ENCODE results near the gene MAPK7. TPM values are rescaled to one million over a fixed set of nuclear protein-coding genes. Genes with fewer than 3 reads are reported as not detected.
A peak's percentile ranks its signal among the peaks of the same experiment; 100 is the strongest.

MAPK7 gene
- total and polyA plus RNA-seq, 8 donors, result 19.8 to 33.8 (median 24.3) TPM

- TF ChIP-seq CTCF (IDR thresholded peaks at IDR 0.05), result no peak
- H3K9me3 ChIP-seq, result no peaks in the 10 kb centered on the region
- no peak overlapping the region for H3K4me3 ChIP-seq
- no peaks in the 10 kb centered on the region for H3K36me3 ChIP-seq
- H3K27ac ChIP-seq, result no peak overlapping the region
- intact Hi-C loops (cut with DNase I), result no loop called here
- no peak for DNase-seq
- H3K27me3 ChIP-seq, result no peaks in the 10 kb centered on the region
- peaks cover 0 to 7% of the 10 kb centered on the region in 2 donors for H3K4me1 ChIP-seq
- no peak for ATAC-seq
These were observed 35.6 kb upstream of the MAPK7 start for GRCh38 chr17:19342611-19343255.

GRCh38 chr17:19343256-19343630 is 35.1 kb upstream of the MAPK7 start:
- no peak overlapping the region for H3K4me3 ChIP-seq
- H3K36me3 ChIP-seq, result no peaks in the 10 kb centered on the region
- H3K4me1 ChIP-seq, result peaks cover 0 to 7% of the 10 kb centered on the region in 2 donors
- TF ChIP-seq CTCF (IDR thresholded peaks at IDR 0.05), result no peak
- ATAC-seq, result no peak
- H3K27me3 ChIP-seq, result no peaks in the 10 kb centered on the region
- DNase-seq, result no peak
- intact Hi-C loops (cut with DNase I), result no loop called here
- no peaks in the 10 kb centered on the region for H3K9me3 ChIP-seq
- H3K27ac ChIP-seq, result no peak overlapping the region

GRCh38 chr17:19343671-19344151 is 34.6 kb upstream of the MAPK7 start:
- Histone ChIP-seq H3K9me3 (no peaks in the 10 kb centered on the region), H3K27me3 (no peaks in the 10 kb centered on the region), H3K4me1 (peaks cover 0 to 7% of the 10 kb centered on the region in 2 donors), H3K36me3 (no peaks in the 10 kb centered on the region), H3K4me3 (no peak overlapping the region), H3K27ac (no peak overlapping the region)
- DNase-seq, result no peak
- TF ChIP-seq CTCF (IDR thresholded peaks at IDR 0.05), result no peak
- ATAC-seq, result no peak
- intact Hi-C loops (cut with DNase I), result no loop called here

GRCh38 chr17:19344311-19345066 is 33.8 kb upstream of the MAPK7 start:
- H3K27ac ChIP-seq, result no peak overlapping the region
- peak in 1 of 4 donors; percentile 71 for DNase-seq
- no peak for TF ChIP-seq CTCF (IDR thresholded peaks at IDR 0.05)

GRCh38 chr17:19345067-19345460 is 33.2 kb upstream of the MAPK7 start:
- no peaks in the 10 kb centered on the region for H3K9me3 ChIP-seq
- H3K4me1 ChIP-seq, result peaks cover 0 to 7% of the 10 kb centered on the region in 2 donors
- H3K36me3 ChIP-seq, result no peaks in the 10 kb centered on the region
- no peak overlapping the region for H3K4me3 ChIP-seq
- no peak for TF ChIP-seq CTCF (IDR thresholded peaks at IDR 0.05)
- DNase-seq (no peak), ATAC-seq (no peak)
- intact Hi-C loops (cut with DNase I), result no loop called here
- H3K27me3 ChIP-seq, result no peaks in the 10 kb centered on the region
- H3K27ac ChIP-seq, result no peak overlapping the region

More at GRCh38 chr17:19344311-19345066, 33.8 kb upstream of the MAPK7 start:
- no peaks in the 10 kb centered on the region for H3K36me3 ChIP-seq
- intact Hi-C loops (cut with DNase I), result no loop called here
- H3K4me1 ChIP-seq, result peaks cover 0 to 7% of the 10 kb centered on the region in 2 donors
- H3K4me3 ChIP-seq, result no peak overlapping the region
- H3K27me3 ChIP-seq, result no peaks in the 10 kb centered on the region
- no peaks in the 10 kb centered on the region for H3K9me3 ChIP-seq
- no peak for ATAC-seq
